A673 (cell line): ENCODE results near the gene UBALD2. TPM values are rescaled to one million over a fixed set of nuclear protein-coding genes. Genes with fewer than 3 reads are reported as not detected.

Experiments used
- BruUV-seq: library from RNA; stranded (reverse); fragments of 400-500 nt; replicated peaks from 2 replicates; lab custom pipeline; 2021; lab: Mats Ljungman, UMichigan
- CTCF ChIA-PET: fragments of 300-600 bp; sonication (Branson Sonifier 250); formaldehyde crosslinking; loops from one replicate; lab custom pipeline; 2022; ENCODE audit warnings: antibody characterized with exemption; lab: Charles Lee
- POLR2A ChIA-PET: fragments of 300-600 bp; sonication (Branson Sonifier 250); formaldehyde crosslinking; loops from one replicate; lab custom pipeline; 2022; ENCODE audit warnings: antibody characterized with exemption; ENCODE audit not compliant: low non-redundant PET; lab: Charles Lee
- DNase-seq: peaks from one replicate; pipeline ENCODE4 v3.0.0-alpha.2; 2015; ENCODE audit warnings: low spot score
- H3K27ac ChIP-seq: fragments of 200-600 bp; sonication (generic); 2 replicates; pipeline ENCODE4 v1.5.1; 2016; ENCODE audit warnings: mixed run types, low read depth, mild to moderate bottlenecking, mixed read lengths, antibody characterized with exemption, low read length; ENCODE audit not compliant: poor library complexity, severe bottlenecking
- H3K27me3 ChIP-seq: fragments of 200-600 bp; sonication (generic); replicated peaks from 2 replicates; pipeline ENCODE4 v1.6.1; 2017; ENCODE audit warnings: mixed run types, low read depth, mild to moderate bottlenecking, mixed read lengths, antibody characterized with exemption, low read length; ENCODE audit not compliant: insufficient read depth, poor library complexity
- H3K36me3 ChIP-seq: fragments of 200-600 bp; sonication (generic); 2 replicates; pipeline ENCODE4 v1.6.1; 2016; ENCODE audit warnings: mixed run types, mild to moderate bottlenecking, mixed read lengths, antibody characterized with exemption, low read length; ENCODE audit not compliant: insufficient read depth, poor library complexity, severe bottlenecking
- H3K4me1 ChIP-seq: fragments of 200-600 bp; sonication (generic); 2 replicates; pipeline ENCODE4 v1.6.1; 2017; ENCODE audit warnings: mixed run types, mild to moderate bottlenecking, mixed read lengths, antibody characterized with exemption, low read length; ENCODE audit not compliant: insufficient read depth, poor library complexity, severe bottlenecking
- H3K4me3 ChIP-seq: fragments of 200-600 bp; sonication (generic); 2 replicates; pipeline ENCODE4 v1.5.1; 2016; ENCODE audit warnings: low read depth, mixed run types, mild to moderate bottlenecking, mixed read lengths, low read length; ENCODE audit not compliant: poor library complexity, severe bottlenecking
- H3K9me3 ChIP-seq: fragments of 200-600 bp; sonication (generic); 2 replicates; pipeline ENCODE4 v1.6.1; 2016; ENCODE audit warnings: mixed run types, low read depth, mild to moderate bottlenecking, mixed read lengths, antibody characterized with exemption, low read length; ENCODE audit not compliant: poor library complexity, severe bottlenecking
- CTCF ChIP-seq: fragments of 300-800, 200-600 bp; sonication (generic); conservative IDR thresholded peaks from 2 replicates; pipeline ENCODE4 v1.5.1; 2017; ENCODE audit warnings: low read depth, mild to moderate bottlenecking, antibody characterized with exemption, low read length, moderate library complexity, mixed read lengths
- EZH2 ChIP-seq: fragments of 200-600 bp; sonication (generic); IDR thresholded peaks from 2 replicates; pipeline ENCODE4 v1.6.1; 2017; ENCODE audit warnings: borderline replicate concordance, low read depth, mild to moderate bottlenecking, mixed read lengths, antibody characterized with exemption, low read length; ENCODE audit not compliant: poor library complexity, severe bottlenecking
- intact Hi-C: fragments of 100-400 bp; cut with micrococcal nuclease; formaldehyde crosslinking; loops from one replicate; pipeline ENCODE4 v1.10.0; 2022; ENCODE audit not compliant: unreplicated experiment
- total RNA-seq: library from RNA; stranded (reverse); gene quantifications from 2 replicates; pipeline ENCODE4 v1.2.3, GENCODE V29; 2021

UBALD2 gene
- total RNA-seq, 1 experiment from 2014 or later: 46.5 TPM

- H3K36me3 ChIP-seq: peaks cover 10% of the 10 kb centered on the region
- H3K27me3 ChIP-seq: no peaks in the 10 kb centered on the region
- CTCF ChIA-PET: interaction anchor here (0.6 to 1.0 kb wide), 3 partner anchors 86 to 269 kb away, joined by 3 to 7 read pairs (median 3); no protein-coding TSS in a partner anchor
- peak; percentile 75 for DNase-seq
- intact Hi-C loops: no loop called here
- BruUV-seq: TSS peak; percentile 84
- H3K9me3 ChIP-seq: no peaks in the 10 kb centered on the region
- TF ChIP-seq CTCF (no peak), EZH2 (no peak)
- peaks cover 31% of the 10 kb centered on the region for H3K4me1 ChIP-seq
- H3K4me3 ChIP-seq: no peak overlapping the region
- H3K27ac ChIP-seq: peak overlapping the region; percentile 44
- POLR2A ChIA-PET: interaction anchor here (0.7 kb wide), 1 partner anchor 363 kb away, joined by 3 read pairs; the partner anchor contains the start of gene MRPL38
Measured at GRCh38 chr17:76268015-76268749, 3.0 kb downstream of the UBALD2 start.

GRCh38 chr17:76268991-76269981, 4.1 kb downstream of the UBALD2 start:
- CTCF ChIA-PET: interaction anchor here (1.8 kb wide), 1 partner anchor 10 kb away, joined by 4 read pairs; no protein-coding TSS in a partner anchor
- Histone ChIP-seq H3K27ac (peak overlapping the region; percentile 44), H3K27me3 (no peaks in the 10 kb centered on the region), H3K9me3 (no peaks in the 10 kb centered on the region), H3K36me3 (peaks cover 10% of the 10 kb centered on the region), H3K4me1 (peaks cover 29% of the 10 kb centered on the region), H3K4me3 (no peak overlapping the region)
- no TSS peak for BruUV-seq
- POLR2A ChIA-PET: no interaction called here
- no peak for DNase-seq
- intact Hi-C loops: no loop called here
- TF ChIP-seq CTCF (no peak), EZH2 (no peak)

GRCh38 chr17:76270127-76270592, 5.0 kb downstream of the UBALD2 start:
- intact Hi-C loops: no loop called here
- POLR2A ChIA-PET: no interaction called here
- no peak for DNase-seq
- Histone ChIP-seq H3K27ac (no peak overlapping the region), H3K36me3 (peaks cover 10% of the 10 kb centered on the region), H3K4me3 (no peak overlapping the region), H3K27me3 (no peaks in the 10 kb centered on the region), H3K4me1 (peaks cover 26% of the 10 kb centered on the region), H3K9me3 (no peaks in the 10 kb centered on the region)
- TF ChIP-seq CTCF (no peak), EZH2 (no peak)
- CTCF ChIA-PET: interaction anchor here (1.8 kb wide), 1 partner anchor 10 kb away, joined by 4 read pairs; no protein-coding TSS in a partner anchor
- BruUV-seq: no TSS peak
